Measurements from ENCODE around the gene C1orf198. TPM values are rescaled to one million over a fixed set of nuclear protein-coding genes. Genes with fewer than 3 reads are reported as not detected.

The C1orf198 gene
- total and polyA plus RNA-seq, 2 of the 8 experiments (the other 6 are each of a cell fraction or from before 2014, with no cell fraction given) = 30.6 to 45.0 TPM

DNA sequence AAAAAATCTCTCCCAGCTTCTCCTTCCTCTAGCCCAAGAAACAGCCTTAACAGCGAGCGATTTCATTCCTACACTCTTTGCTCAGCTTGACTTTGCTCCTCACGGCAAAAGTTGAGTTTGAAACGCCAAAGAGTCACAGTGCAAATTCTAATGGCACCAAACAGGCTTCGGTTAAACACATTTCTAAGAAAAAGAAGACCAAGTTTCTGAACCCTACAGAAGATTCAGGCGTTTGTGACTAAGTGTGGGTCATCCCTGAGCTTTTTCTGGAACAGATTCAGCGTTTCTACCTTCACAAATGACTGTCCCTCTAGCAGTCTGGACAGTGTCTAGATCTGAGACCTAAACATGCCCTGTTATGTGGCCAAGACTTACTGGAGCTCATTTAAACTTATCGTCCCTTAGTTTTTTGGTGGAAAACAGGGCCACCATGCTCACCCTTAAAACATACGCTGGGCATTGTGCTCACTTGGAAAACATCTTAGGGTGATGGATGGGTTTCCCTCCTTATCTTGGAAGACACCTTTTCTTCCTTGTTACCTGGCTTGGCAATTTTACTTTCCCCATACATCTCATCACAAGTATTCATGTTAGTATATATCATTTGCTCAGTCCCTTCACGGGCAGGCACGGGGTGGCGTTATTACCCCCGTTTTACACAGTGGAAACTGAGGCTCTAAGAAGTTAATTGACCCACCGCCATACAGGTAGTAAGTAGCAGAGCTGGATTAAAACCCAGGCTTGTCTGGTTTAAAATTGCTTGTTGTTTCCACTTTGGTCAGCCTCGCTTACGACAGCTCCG lies 1.0 kb downstream of the C1orf198 start:
- Histone ChIP-seq H2BK15ac (ENCODE audit: low read length) (no peak overlapping the region), H2BK12ac (ENCODE audit: low read depth, low read length) (no peak overlapping the region), H3K36me3 (ENCODE audit: control insufficient read depth in 2 of 4, insufficient read depth in 4 of 4, low read length in 3 of 4) (no peaks in the 10 kb centered on the region), H4K8ac (ENCODE audit: extremely low read depth, insufficient read depth, low read length) (no peak overlapping the region), H3K9ac (replicated peaks in 1 of 4; ENCODE audit: extremely low read depth in 1 of 4, low read depth in 3 of 4, low read length in 3 of 4) (peak overlapping the region in 3 of 4 experiments; percentile 53 to 92 (median 80); a peak in 5 of 7 replicates), H4K20me1 (replicated peaks in 1 of 2; ENCODE audit: control insufficient read depth in 1 of 2, insufficient read depth in 2 of 2, low read length in 2 of 2) (peaks cover 3 to 5% of the 10 kb centered on the region in 2 experiments), H3K9me3 (ENCODE audit: insufficient read depth in 2 of 2, low read depth in 1 of 2, low read length in 1 of 2) (no peaks in the 10 kb centered on the region), H4K5ac (ENCODE audit: insufficient read length, low read depth, low read length) (no peak overlapping the region), H3K27me3 (replicated peaks in 1 of 4; ENCODE audit: control insufficient read depth in 3 of 4, extremely low read depth in 1 of 4, insufficient read depth in 3 of 4, low read length in 3 of 4) (peaks cover 0 to 2% (median 0%) of the 10 kb centered on the region in 4 experiments; a peak in 2 of 7 replicates), H3K79me1 (ENCODE audit: low read depth, low read length) (no peaks in the 10 kb centered on the region; the same call in 1 of the 2 replicates), H2BK120ac (replicated peaks; ENCODE audit: low read depth, low read length) (no peak overlapping the region), H3K23me2 (ENCODE audit: low read depth, low read length) (peaks cover 9% of the 10 kb centered on the region), H3K27ac (ENCODE audit: low read depth, low read length) (no peak overlapping the region), H2BK20ac (ENCODE audit: low read length) (no peak overlapping the region), H2AFZ (ENCODE audit: low read length) (no peak overlapping the region), H4K91ac (replicated peaks; ENCODE audit: insufficient read length, low read length) (no peak overlapping the region), H3K23ac (ENCODE audit: insufficient read length) (no peak overlapping the region), H3K56ac (replicated peaks; ENCODE audit: insufficient read length, low read depth, low read length) (no peak overlapping the region), H3K79me2 (ENCODE audit: control insufficient read depth in 1 of 2, insufficient read depth in 2 of 2, low read length in 2 of 2) (peaks cover 0 to 47% of the 10 kb centered on the region in 2 experiments; a peak in 2 of 4 replicates), H3K18ac (ENCODE audit: extremely low read depth, low read length) (no peak overlapping the region), H2AK5ac (ENCODE audit: low read depth, low read length) (no peak overlapping the region), H3K4me3 (ENCODE audit: extremely low read depth in 1 of 4, insufficient read depth in 2 of 4, low read depth in 3 of 4, low read length in 4 of 4) (peak overlapping the region; percentile 80 to 91 (median 89)), H3K4ac (replicated peaks; ENCODE audit: insufficient read length, low read depth, low read length) (no peak overlapping the region), H3K4me2 (ENCODE audit: insufficient read depth in 1 of 2, low read depth in 2 of 2, low read length in 2 of 2) (peak overlapping the region; percentile 78 to 85), H3K14ac (ENCODE audit: insufficient read length) (no peak overlapping the region), H2BK5ac (ENCODE audit: low read depth, low read length) (no peak overlapping the region), H3K4me1 (replicated peaks in 1 of 4; ENCODE audit: control insufficient read depth in 3 of 4, insufficient read depth in 4 of 4, low read length in 3 of 4) (peaks cover 2 to 15% (median 9%) of the 10 kb centered on the region in 4 experiments)
- DNase-seq (ENCODE audit: low read depth in 1 of 2, low spot score in 2 of 2) (no peak), FAIRE-seq (no peak)
- POLR2A ChIA-PET (ENCODE audit: partially characterized antibody) = interaction anchor here (1.1 to 1.9 kb wide), 6 partner anchors 9 to 69 kb away, joined by 3 to 8 read pairs (median 4); no protein-coding TSS in a partner anchor
- 43% methylated on average over 17 of the region's 17 CpGs; no CpG with 5 or more reads in 1 of the 2 experiments for WGBS, 2 experiments (ENCODE audit: extremely low coverage in 1 of 2, insufficient coverage in 1 of 2, insufficient read length in 1 of 2, insufficient replicate concordance in 2 of 2, low coverage in 1 of 2, low lambda C conversion rate in 2 of 2, missing lambda C conversion rate in 1 of 2)
- TF ChIP-seq SP2 (IDR thresholded peaks at IDR 0.05; ENCODE audit: low read length) (no peak), CEBPB (IDR thresholded peaks at IDR 0.05; ENCODE audit: low read depth, low read length) (no peak), CBX8 (IDR thresholded peaks at IDR 0.05; ENCODE audit: borderline replicate concordance, low read depth, low read length) (no peak), CBX5 (IDR thresholded peaks at IDR 0.05; ENCODE audit: low read depth, low read length) (no peak), SP1 (IDR thresholded peaks at IDR 0.05; ENCODE audit: low read depth, low read length) (no peak), POU5F1 (IDR thresholded peaks at IDR 0.05; ENCODE audit: low read depth, low read length) (no peak), SRF (IDR thresholded peaks at IDR 0.05; ENCODE audit: low read depth, low read length) (no peak), BACH1 (IDR thresholded peaks at IDR 0.05; ENCODE audit: low read length) (no peak), TBP (IDR thresholded peaks at IDR 0.05; ENCODE audit: low read depth, low read length) (no peak), KDM1A (IDR thresholded peaks at IDR 0.05; ENCODE audit: borderline replicate concordance, low read length) (no peak), RFX5 (IDR thresholded peaks at IDR 0.05; ENCODE audit: borderline replicate concordance, low read depth, low read length) (no peak), HDAC6 (IDR thresholded peaks at IDR 0.05; ENCODE audit: low read depth, low read length) (no peak)
- CTCF ChIA-PET (ENCODE audit: partially characterized antibody) = interaction anchor here (0.6 to 1.4 kb wide), 9 partner anchors 14 to 344 kb away, joined by 3 to 5 read pairs (median 3); no protein-coding TSS in a partner anchor
